Activated naive CD4-positive, alpha-beta T cell treated with Interleukin-2 at 50 U/mL for 16 hours (primary cell): ENCODE data around the gene RNASEH1.

Source experiments
- DNase-seq: peaks from one replicate; pipeline ENCODE4 v3.0.0-alpha.2; 2020

The RNASEH1 gene

GRCh38 chr2:3547915-3548314 lies 10.2 kb downstream of the RNASEH1 start:
- DNase-seq, result no peak

- no peak for DNase-seq
These were observed 12.2 kb downstream of the RNASEH1 start for GRCh38 chr2:3545788-3546478.

- DNase-seq, result no peak
These were observed 15.0 kb downstream of the RNASEH1 start for GRCh38 chr2:3543023-3543683.

- DNase-seq, result no peak
These were observed 16.0 kb downstream of the RNASEH1 start for GRCh38 chr2:3542107-3542506.

GRCh38 chr2:3539836-3540235 lies 18.3 kb downstream of the RNASEH1 start:
- no peak for DNase-seq

GRCh38 chr2:3536682-3537632 lies 21.2 kb downstream of the RNASEH1 start:
- DNase-seq, result no peak

- no peak for DNase-seq
These were observed 22.1 kb downstream of the RNASEH1 start for GRCh38 chr2:3535794-3536681.

- no peak for DNase-seq
These were observed 22.7 kb downstream of the RNASEH1 start for GRCh38 chr2:3535467-3535793.

GRCh38 chr2:3534251-3534814 lies 23.8 kb downstream of the RNASEH1 start:
- DNase-seq, result no peak

- no peak for DNase-seq
These were observed 24.3 kb downstream of the RNASEH1 start for GRCh38 chr2:3533836-3534235.

- DNase-seq, result no peak
These were observed 25.2 kb downstream of the RNASEH1 start for GRCh38 chr2:3532941-3533340.

GRCh38 chr2:3529316-3530025 lies 28.7 kb downstream of the RNASEH1 start:
- no peak for DNase-seq

GRCh38 chr2:3527886-3528785 lies 30.0 kb downstream of the RNASEH1 start:
- no peak for DNase-seq

GRCh38 chr2:3526871-3527270 lies 31.3 kb downstream of the RNASEH1 start:
- DNase-seq, result no peak

- no peak for DNase-seq
These were observed 34.5 kb downstream of the RNASEH1 start for GRCh38 chr2:3523551-3524041.

GRCh38 chr2:3522961-3523421 lies 35.1 kb downstream of the RNASEH1 start:
- no peak for DNase-seq

- no peak for DNase-seq
These were observed 37.5 kb downstream of the RNASEH1 start for GRCh38 chr2:3520591-3520990.

- DNase-seq, result peak; percentile 82
These were observed 38.6 kb downstream of the RNASEH1 start, which contains the start of gene ADI1 for GRCh38 chr2:3519255-3520205. Gene ADI1 (minus strand): TSS chr2:3519531. CDS start chr2:3519487, 44 bp downstream.
